Keratinocyte (primary cell): Measurements from ENCODE around the gene PARD3B. TPM values are rescaled to one million over a fixed set of nuclear protein-coding genes. Genes with fewer than 3 reads are reported as not detected.

Experiments
- DNase-seq: peaks from one replicate; pipeline ENCODE4 v3.0.0-alpha.2; 2011; ENCODE audit warnings: low read depth, missing footprints, low spot score
- FAIRE-seq: peaks from 2 replicates; lab custom pipeline; 2011; peaks lifted over from hg19 to GRCh38; lab: Jason Lieb, UNC
- H2AFZ ChIP-seq: 2 replicates; pipeline ENCODE4 v1.6.0; 2012; ENCODE audit warnings: low read length, control low read depth, inconsistent platforms; ENCODE audit not compliant: control insufficient read depth
- H3K27ac ChIP-seq: 2 replicates; pipeline ENCODE4 v1.5.1; 2011; ENCODE audit warnings: low read length; ENCODE audit not compliant: control insufficient read depth, insufficient read depth
- H3K27me3 ChIP-seq: 3 replicates; pipeline ENCODE4 v1.6.0; 2011; ENCODE audit warnings: low read length; ENCODE audit not compliant: control insufficient read depth, insufficient read depth; ENCODE audit errors: extremely low read depth
- H3K36me3 ChIP-seq, 2 experiments: 2 replicates in 1 of 2; 3 replicates in 1 of 2; pipeline ENCODE4 v1.5.1; 2011; ENCODE audit warnings: low read length in 2 of 2, mild to moderate bottlenecking in 1 of 2; ENCODE audit not compliant: control insufficient read depth in 2 of 2, insufficient read depth in 2 of 2; ENCODE audit errors: extremely low read depth in 1 of 2
- H3K4me1 ChIP-seq: 3 replicates; pipeline ENCODE4 v1.5.1; 2011; ENCODE audit warnings: low read length; ENCODE audit not compliant: control insufficient read depth, insufficient read depth; ENCODE audit errors: extremely low read depth
- H3K4me2 ChIP-seq: 3 replicates; pipeline ENCODE4 v1.6.0; 2011; ENCODE audit warnings: low read depth, low read length; ENCODE audit not compliant: control insufficient read depth, insufficient read depth; ENCODE audit errors: extremely low read depth
- H3K4me3 ChIP-seq, 3 experiments: fragments of 200-600 bp in 1 of 3; sonication (generic) in 1 of 3; 2 replicates in 2 of 3; 3 replicates in 1 of 3; pipeline ENCODE4 v1.5.1; 2011 to 2016; ENCODE audit warnings: low read length in 3 of 3, mild to moderate bottlenecking in 3 of 3, control low read depth in 2 of 3, inconsistent platforms in 1 of 3, low read depth in 1 of 3, mixed read lengths in 1 of 3, mixed run types in 1 of 3, moderate library complexity in 1 of 3; ENCODE audit not compliant: control insufficient read depth in 2 of 3, insufficient read depth in 2 of 3; ENCODE audit errors: extremely low read depth in 1 of 3
- H3K79me2 ChIP-seq: 2 replicates; pipeline ENCODE4 v1.6.0; 2012; ENCODE audit warnings: low read length; ENCODE audit not compliant: control insufficient read depth, insufficient read depth
- H3K9ac ChIP-seq: 3 replicates; pipeline ENCODE4 v1.6.0; 2011; ENCODE audit warnings: low read length; ENCODE audit not compliant: control insufficient read depth, insufficient read depth; ENCODE audit errors: extremely low read depth
- H3K9me1 ChIP-seq: 3 replicates; pipeline ENCODE4 v1.6.0; 2011; ENCODE audit warnings: low read length; ENCODE audit not compliant: control insufficient read depth, insufficient read depth; ENCODE audit errors: extremely low read depth
- H3K9me3 ChIP-seq: 2 replicates; pipeline ENCODE4 v1.5.1; 2012; ENCODE audit warnings: low read depth, low read length; ENCODE audit not compliant: control insufficient read depth
- H4K20me1 ChIP-seq: 3 replicates; pipeline ENCODE4 v1.6.0; 2011; ENCODE audit warnings: low read length; ENCODE audit not compliant: control insufficient read depth, insufficient read depth; ENCODE audit errors: extremely low read depth
- CTCF ChIP-seq, 3 experiments: IDR thresholded peaks in 1 of 3; conservative IDR thresholded peaks in 1 of 3; optimal IDR thresholded peaks in 1 of 3; 2 replicates in 2 of 3; 3 replicates in 1 of 3; pipeline versions ENCODE3 to v1.5.1; 2011; ENCODE audit warnings: low read length in 3 of 3, mild to moderate bottlenecking in 3 of 3, moderate library complexity in 2 of 3, control low read depth in 1 of 3, inconsistent platforms in 1 of 3; ENCODE audit not compliant: insufficient read depth in 2 of 3; ENCODE audit errors: extremely low read depth in 1 of 3
- EZH2 ChIP-seq: IDR thresholded peaks from one replicate; pipeline ENCODE4 v1.6.1; 2012; ENCODE audit warnings: inconsistent platforms, mild to moderate bottlenecking, low read length, moderate library complexity
- dilution Hi-C: fragments of 300-500 bp; cut with MboI; formaldehyde crosslinking; loops from one replicate; pipeline ENCODE4 v1.7.0; 2020; ENCODE audit warnings: low sequenced_read_pairs; ENCODE audit not compliant: extremely low pct_ligation_motif_present
- polyA plus RNA-seq, 5 experiments: library from polyadenylated mRNA; depleted of rRNA in 3 of 5; stranded (reverse) in 3 of 5; stranded (forward) in 1 of 5; unstranded in 1 of 5; fragments of >200 nt; gene quantifications; 1 replicate in 1 of 5; 2 replicates in 3 of 5; 3 replicates in 1 of 5; pipeline versions ENCODE4 v1.2.1 to v1.2.3, GENCODE V29; 2011 to 2012; ENCODE audit warnings: missing spikeins in 2 of 5, low read depth in 1 of 5, low replicate concordance in 1 of 5

The PARD3B gene
- polyA plus RNA-seq, 1 donor (not counting 4 experiments of a cell fraction or from before 2014, with no cell fraction given): 1.2 TPM

DNA sequence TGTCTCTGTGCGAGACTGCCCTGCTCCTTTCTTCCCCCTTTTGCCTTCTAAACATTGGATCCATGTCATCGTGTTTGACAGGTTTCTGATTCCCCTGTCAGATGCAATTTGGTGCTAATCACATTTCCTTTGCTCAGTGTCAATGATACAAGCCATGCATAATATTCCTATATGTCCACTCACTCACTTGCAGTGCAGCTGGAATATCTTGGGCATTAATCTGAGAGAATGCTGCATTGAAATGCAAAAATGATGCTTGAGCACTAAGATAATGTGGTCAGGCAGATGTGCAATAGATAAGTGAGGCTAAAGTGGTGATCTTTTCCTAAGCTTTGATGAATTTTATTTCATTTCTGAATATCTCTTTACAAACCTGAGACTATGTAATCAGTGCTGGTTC, 375.5 kb downstream of the PARD3B start:
- DNase-seq: no peak
- Histone ChIP-seq H3K9me1 (no peaks in the 10 kb centered on the region), H3K4me3 (no peak overlapping the region), H3K4me2 (no peak overlapping the region), H3K9ac (no peak overlapping the region), H3K36me3 (no peaks in the 10 kb centered on the region), H3K9me3 (no peaks in the 10 kb centered on the region), H3K27me3 (no peaks in the 10 kb centered on the region), H3K79me2 (no peaks in the 10 kb centered on the region), H2AFZ (no peak overlapping the region), H3K27ac (no peak overlapping the region), H3K4me1 (no peaks in the 10 kb centered on the region), H4K20me1 (no peaks in the 10 kb centered on the region)
- no peak for FAIRE-seq
- dilution Hi-C loops: no loop called here
- TF ChIP-seq EZH2: no peak

GRCh38 chr2:204923957-204924356, 378.7 kb downstream of the PARD3B start:
- no peak overlapping the region for H3K4me2 ChIP-seq
- TF ChIP-seq CTCF (optimal IDR thresholded peaks at IDR 0.05 in 1 of 3, IDR thresholded peaks at IDR 0.05 in 1 of 3, conservative IDR thresholded peaks at IDR 0.05 in 1 of 3; ENCODE audit: extremely low read depth in 1 of 3, insufficient read depth in 2 of 3, low read length in 3 of 3) (no peak), EZH2 (no peak)
- no peak for FAIRE-seq
- H3K4me3 ChIP-seq: no peak overlapping the region
- no peak overlapping the region for H3K9ac ChIP-seq
- dilution Hi-C loops: no loop called here
- H3K9me3 ChIP-seq: no peaks in the 10 kb centered on the region
- H3K27ac ChIP-seq: no peak overlapping the region
- no peaks in the 10 kb centered on the region for H3K27me3 ChIP-seq
- H2AFZ ChIP-seq: no peak overlapping the region
- no peak for DNase-seq
- H3K79me2 ChIP-seq: no peaks in the 10 kb centered on the region
- H3K9me1 ChIP-seq: no peaks in the 10 kb centered on the region
- H3K4me1 ChIP-seq: no peaks in the 10 kb centered on the region
- no peaks in the 10 kb centered on the region for H3K36me3 ChIP-seq
- no peaks in the 10 kb centered on the region for H4K20me1 ChIP-seq

DNA sequence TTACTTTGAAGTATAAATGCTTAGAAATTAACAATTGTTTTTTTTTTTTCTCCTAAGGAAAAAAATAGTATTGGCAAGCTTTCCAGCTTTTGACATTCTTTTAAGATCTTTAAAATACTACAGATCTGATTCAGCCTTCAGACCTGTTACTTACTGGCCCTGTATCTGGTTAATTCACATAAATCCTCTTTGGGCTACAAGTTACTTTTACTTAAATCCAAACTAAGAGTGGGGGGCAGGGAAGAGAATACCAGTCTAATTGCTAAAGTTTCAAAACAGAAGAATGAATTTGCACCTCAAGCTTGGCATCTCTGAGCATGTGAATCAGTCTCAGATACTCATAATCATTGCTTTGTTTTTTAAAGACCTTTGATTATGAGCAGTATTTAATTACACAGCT, 386.3 kb downstream of the PARD3B start:
- no peak for TF ChIP-seq EZH2
- TF ChIP-seq CTCF (optimal IDR thresholded peaks at IDR 0.05 in 1 of 3, IDR thresholded peaks at IDR 0.05 in 1 of 3, conservative IDR thresholded peaks at IDR 0.05 in 1 of 3; ENCODE audit: extremely low read depth in 1 of 3, insufficient read depth in 2 of 3, low read length in 3 of 3): no peak
- Histone ChIP-seq H3K79me2 (no peaks in the 10 kb centered on the region), H3K4me1 (no peaks in the 10 kb centered on the region), H3K27ac (no peak overlapping the region), H4K20me1 (no peaks in the 10 kb centered on the region), H3K9ac (no peak overlapping the region), H3K9me3 (no peaks in the 10 kb centered on the region), H3K36me3 (no peaks in the 10 kb centered on the region), H3K27me3 (no peaks in the 10 kb centered on the region), H2AFZ (no peak overlapping the region), H3K4me2 (no peak overlapping the region), H3K9me1 (no peaks in the 10 kb centered on the region), H3K4me3 (no peak overlapping the region)
- DNase-seq: no peak
- FAIRE-seq: no peak
- dilution Hi-C loops: no loop called here
